ENCODE data around the gene HSPA1A. TPM values are rescaled to one million over a fixed set of nuclear protein-coding genes. Genes with fewer than 3 reads are reported as not detected.

Gene HSPA1A
- total and polyA plus RNA-seq, 7 donors, result 37.1 to 940 (median 242) TPM

DNA sequence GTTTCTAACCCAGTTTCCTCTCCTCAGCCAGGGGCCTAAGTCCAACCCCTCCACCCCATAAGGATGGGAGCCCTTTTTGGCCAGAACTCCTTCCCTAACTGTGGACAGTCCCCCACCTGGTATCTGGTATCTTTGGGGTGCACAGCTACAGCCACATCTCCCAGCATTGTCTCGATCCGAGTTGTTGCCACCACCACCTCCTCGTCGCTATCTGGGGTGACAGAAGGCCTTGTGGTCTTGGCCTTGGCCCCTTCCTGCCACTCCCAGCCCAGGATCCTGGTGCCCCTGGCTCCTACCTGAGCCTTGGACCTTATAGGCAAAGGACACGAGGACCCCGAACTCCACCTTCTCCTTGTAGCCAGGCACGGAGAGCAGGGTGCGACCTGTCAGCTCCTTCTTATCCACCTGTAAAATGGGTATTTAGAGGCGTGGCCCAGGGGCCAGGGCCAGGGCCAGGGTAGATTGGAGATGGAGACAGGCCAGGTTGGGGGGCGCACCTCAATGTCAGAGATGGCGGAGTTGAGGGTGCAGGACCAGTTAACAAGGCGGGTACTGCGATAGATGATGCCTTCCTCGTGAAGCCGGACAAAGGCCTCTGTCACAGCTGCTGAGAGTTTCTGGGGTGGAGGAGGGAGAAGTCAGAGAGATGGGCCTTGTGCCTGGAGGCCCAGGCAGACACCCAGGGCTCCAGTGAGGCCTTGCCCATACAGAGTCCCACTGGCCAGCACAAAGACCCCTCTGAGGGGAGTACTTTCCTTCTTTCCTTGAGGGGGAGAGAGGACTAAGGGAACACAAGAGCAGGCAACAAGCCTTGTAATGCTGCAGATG, 31.0 kb upstream of the HSPA1A start:
- intact Hi-C loops (cut with DNase I), result no loop called here
- Histone ChIP-seq H3K36me3 (ENCODE audit: insufficient read depth in 1 of 2, low read depth in 1 of 2) (peaks cover 0 to 91% of the 10 kb centered on the region in 2 donors), H3K4me3 (no peak overlapping the region), H3K27ac (no peak overlapping the region), H3K4me1 (no peaks in the 10 kb centered on the region), H3K27me3 (ENCODE audit: insufficient read depth in 3 of 3, low read length in 2 of 3) (no peaks in the 10 kb centered on the region), H3K9me3 (no peaks in the 10 kb centered on the region)
- DNase-seq, result no peak
- no peak for TF ChIP-seq CTCF (IDR thresholded peaks at IDR 0.05)
- ATAC-seq, result no peak
- 93 to 95% (median 95%) methylated on average over 15 of the region's 15 CpGs for WGBS, 3 donors

DNA sequence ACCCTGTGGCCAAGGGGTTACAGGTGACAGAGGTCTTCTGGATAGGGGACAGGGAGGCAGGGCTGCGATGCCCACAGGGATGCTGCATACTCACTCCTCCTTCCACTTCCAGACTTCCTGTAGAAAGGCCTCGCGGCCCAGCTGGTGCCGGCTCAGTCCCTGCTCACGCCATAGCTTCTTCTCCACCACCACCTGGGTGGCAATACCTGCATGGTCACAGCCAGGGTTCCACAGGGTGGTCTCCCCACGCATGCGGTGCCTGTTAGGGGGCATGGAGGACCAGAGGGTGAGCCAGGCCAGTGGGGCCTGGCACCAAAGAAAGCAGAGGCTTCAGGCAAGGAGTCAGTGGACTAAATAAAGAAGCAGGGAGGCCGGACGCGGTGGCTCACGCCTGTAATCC, 29.9 kb upstream of the HSPA1A start:
- intact Hi-C loops (cut with DNase I), result no loop called here
- H3K27me3 ChIP-seq (ENCODE audit: insufficient read depth in 3 of 3, low read length in 2 of 3), result no peaks in the 10 kb centered on the region
- DNase-seq (no peak), ATAC-seq (no peak)
- no peaks in the 10 kb centered on the region for H3K9me3 ChIP-seq
- 94 to 97% (median 94%) methylated on average over 11 of the region's 11 CpGs for WGBS, 3 donors
- no peak overlapping the region for H3K27ac ChIP-seq
- peaks cover 0 to 91% of the 10 kb centered on the region in 2 donors for H3K36me3 ChIP-seq (ENCODE audit: insufficient read depth in 1 of 2, low read depth in 1 of 2)
- TF ChIP-seq CTCF (IDR thresholded peaks at IDR 0.05), result no peak
- no peaks in the 10 kb centered on the region for H3K4me1 ChIP-seq
- H3K4me3 ChIP-seq, result no peak overlapping the region

DNA sequence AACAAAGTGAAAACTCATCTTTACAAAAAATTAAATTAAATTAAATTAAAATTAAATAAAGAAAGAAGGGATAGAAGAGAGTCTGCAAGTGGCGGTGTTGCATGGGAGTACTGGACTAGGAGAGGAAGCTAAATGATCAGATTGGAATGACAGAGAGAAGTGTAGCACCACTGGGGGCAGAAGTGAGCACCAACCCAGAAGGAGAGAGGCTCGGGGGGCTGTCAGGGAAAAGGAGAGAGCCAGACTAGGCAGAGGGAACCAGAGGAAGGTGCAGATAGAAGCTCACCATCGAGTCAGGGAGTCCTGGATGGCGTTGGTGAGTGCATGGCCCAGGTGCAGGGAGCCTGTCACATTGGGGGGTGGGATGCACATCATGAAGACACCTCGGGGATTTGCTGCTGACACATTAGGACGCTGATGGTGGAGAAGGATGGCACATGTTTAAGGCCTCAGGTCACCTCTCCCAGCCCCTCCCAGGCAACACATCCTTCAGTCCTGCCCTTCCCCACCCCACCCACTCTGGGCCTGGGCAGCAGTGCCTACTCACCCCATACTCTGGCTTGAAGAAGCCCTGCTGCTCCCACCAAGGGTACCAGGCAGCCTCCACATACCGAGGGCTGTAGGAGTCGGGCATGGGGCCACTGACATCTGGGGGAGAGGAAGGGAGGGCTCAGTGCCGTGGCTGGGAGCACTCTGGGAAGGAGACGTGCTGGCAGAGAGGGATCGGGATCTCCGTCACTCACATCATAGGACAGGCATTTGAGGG, 23.8 kb upstream of the HSPA1A start:
- Histone ChIP-seq H3K4me3 (no peak overlapping the region), H3K27me3 (ENCODE audit: insufficient read depth in 3 of 3, low read length in 2 of 3) (no peaks in the 10 kb centered on the region), H3K27ac (no peak overlapping the region), H3K36me3 (ENCODE audit: insufficient read depth in 1 of 2, low read depth in 1 of 2) (peaks cover 0 to 62% of the 10 kb centered on the region in 2 donors), H3K4me1 (peaks cover 6% of the 10 kb centered on the region), H3K9me3 (no peaks in the 10 kb centered on the region)
- intact Hi-C loops (cut with DNase I), result no loop called here
- 61 to 64% (median 63%) methylated on average over 10 to 12 of the region's 12 CpGs for WGBS, 3 donors
- DNase-seq (no peak), ATAC-seq (peak in 1 of 4 donors; percentile 29)
- TF ChIP-seq CTCF (IDR thresholded peaks at IDR 0.05), result peak; percentile 46

GRCh38 chr6:31792090-31792374, 23.3 kb upstream of the HSPA1A start:
- DNase-seq (no peak), ATAC-seq (no peak)
- Histone ChIP-seq H3K27ac (no peak overlapping the region), H3K4me1 (peaks cover 6% of the 10 kb centered on the region), H3K27me3 (ENCODE audit: insufficient read depth in 3 of 3, low read length in 2 of 3) (no peaks in the 10 kb centered on the region), H3K4me3 (no peak overlapping the region), H3K9me3 (no peaks in the 10 kb centered on the region), H3K36me3 (ENCODE audit: insufficient read depth in 1 of 2, low read depth in 1 of 2) (peaks cover 0 to 63% of the 10 kb centered on the region in 2 donors)
- intact Hi-C loops (cut with DNase I), result no loop called here
- 79 to 93% (median 90%) methylated on average over 3 of the region's 3 CpGs for WGBS, 3 donors
- TF ChIP-seq CTCF (IDR thresholded peaks at IDR 0.05), result no peak
